Endothelial cell of umbilical vein (primary cell): ENCODE results near the gene ZNF354C. TPM values are rescaled to one million over a fixed set of nuclear protein-coding genes. Genes with fewer than 3 reads are reported as not detected.

ENCODE experiments used
- BruUV-seq: library from RNA; stranded (reverse); fragments of 400-500 nt; replicated peaks from 2 replicates; lab custom pipeline; 2021; lab: Mats Ljungman, UMichigan
- CTCF ChIA-PET: fragments of 300-600, 350-600 bp; sonication (Branson Sonifier 250); formaldehyde crosslinking; loops from one replicate; lab custom pipeline; 2021; ENCODE audit warnings: antibody characterized with exemption, inconsistent platforms; lab: Charles Lee
- POLR2A ChIA-PET: fragments of 300-600, 350-600 bp; sonication (Branson Sonifier 250); formaldehyde crosslinking; loops from one replicate; lab custom pipeline; 2021; ENCODE audit warnings: antibody characterized with exemption, inconsistent platforms; lab: Charles Lee
- DNase-seq: peaks from one replicate; pipeline ENCODE4 v3.0.0-alpha.2; 2011; ENCODE audit warnings: low read depth, low spot score
- FAIRE-seq: peaks from 2 replicates; lab custom pipeline; 2011; peaks lifted over from hg19 to GRCh38; lab: Jason Lieb, UNC
- H2AFZ ChIP-seq: 2 replicates; pipeline ENCODE4 v1.6.0; 2012; ENCODE audit warnings: low read depth, low read length, control low read depth, inconsistent platforms
- H3K27ac ChIP-seq: 2 replicates; pipeline ENCODE4 v1.5.1; 2011; ENCODE audit warnings: low read depth, mild to moderate bottlenecking, control low read depth, low read length, moderate library complexity; ENCODE audit not compliant: insufficient read depth
- H3K27me3 ChIP-seq, 2 experiments: 2 replicates each; pipeline versions ENCODE4 v1.6.0 to v1.6.1; 2011; ENCODE audit warnings: low read length in 2 of 2, mixed read lengths in 1 of 2; ENCODE audit not compliant: control insufficient read depth in 2 of 2, insufficient read depth in 2 of 2
- H3K36me3 ChIP-seq, 2 experiments: 2 replicates in 1 of 2; 3 replicates in 1 of 2; pipeline ENCODE4 v1.5.1; 2011; ENCODE audit warnings: low read length in 2 of 2, mild to moderate bottlenecking in 1 of 2, moderate library complexity in 1 of 2; ENCODE audit not compliant: control insufficient read depth in 2 of 2, insufficient read depth in 2 of 2; ENCODE audit errors: extremely low read depth in 1 of 2
- H3K4me1 ChIP-seq: 3 replicates; pipeline ENCODE4 v1.5.1; 2011; ENCODE audit warnings: mild to moderate bottlenecking, low read length; ENCODE audit not compliant: control insufficient read depth, insufficient read depth; ENCODE audit errors: extremely low read depth
- H3K4me2 ChIP-seq: 2 replicates; pipeline ENCODE4 v1.6.1; 2011; ENCODE audit warnings: low read length, control low read depth, mixed read lengths; ENCODE audit not compliant: insufficient read depth
- H3K4me3 ChIP-seq, 3 experiments: fragments of 200-600 bp in 1 of 3; sonication (generic), shearing (Covaris generic) in 1 of 3; replicated peaks in 1 of 3; 2 replicates each; pipeline ENCODE4 v1.5.1; 2011 to 2016; ENCODE audit warnings: control low read depth in 3 of 3, low read length in 3 of 3, mild to moderate bottlenecking in 2 of 3, inconsistent platforms in 1 of 3, low read depth in 1 of 3, moderate library complexity in 1 of 3; ENCODE audit not compliant: insufficient read depth in 1 of 3
- H3K79me2 ChIP-seq: 2 replicates; pipeline ENCODE4 v1.6.0; 2012; ENCODE audit warnings: low read length, inconsistent platforms; ENCODE audit not compliant: control insufficient read depth, insufficient read depth
- H3K9ac ChIP-seq: replicated peaks from 2 replicates; pipeline ENCODE3; 2011; ENCODE audit warnings: low read length, control low read depth; ENCODE audit not compliant: insufficient read depth; ENCODE audit errors: extremely low read depth
- H3K9me1 ChIP-seq: replicated peaks from 3 replicates; pipeline ENCODE4 v1.6.0; 2011; ENCODE audit warnings: mild to moderate bottlenecking, low read length; ENCODE audit not compliant: control insufficient read depth, insufficient read depth; ENCODE audit errors: extremely low read depth
- H3K9me3 ChIP-seq: replicated peaks from 2 replicates; pipeline ENCODE4 v1.5.1; 2012; ENCODE audit warnings: low read length, inconsistent platforms; ENCODE audit not compliant: control insufficient read depth, insufficient read depth
- H4K20me1 ChIP-seq: replicated peaks from 2 replicates; pipeline ENCODE3; 2011; ENCODE audit warnings: mild to moderate bottlenecking, low read length; ENCODE audit not compliant: control insufficient read depth, insufficient read depth; ENCODE audit errors: extremely low read depth
- EZH2 ChIP-seq: IDR thresholded peaks from 2 replicates; pipeline ENCODE4 v1.6.1; 2012; ENCODE audit warnings: borderline replicate concordance, low read depth, mild to moderate bottlenecking, moderate library complexity, low read length, inconsistent platforms; ENCODE audit not compliant: severe bottlenecking
- FOS ChIP-seq: IDR thresholded peaks from 2 replicates; pipeline ENCODE4 v1.6.1; 2011; ENCODE audit warnings: mild to moderate bottlenecking, low read length, moderate library complexity, borderline replicate concordance; ENCODE audit not compliant: insufficient read depth
- GATA2 ChIP-seq: IDR thresholded peaks from 2 replicates; pipeline ENCODE4 v1.7.0; 2011; ENCODE audit warnings: low read depth, mild to moderate bottlenecking, moderate library complexity, mixed read lengths, low read length; ENCODE audit not compliant: insufficient read length, insufficient read depth
- JUN ChIP-seq: IDR thresholded peaks from 2 replicates; pipeline ENCODE4 v1.6.1; 2011; ENCODE audit warnings: borderline replicate concordance, low read depth; ENCODE audit not compliant: insufficient read length, insufficient read depth
- MYC ChIP-seq: IDR thresholded peaks from one replicate; pipeline ENCODE4 v1.6.1; 2011; ENCODE audit warnings: mild to moderate bottlenecking, low read depth, low read length
- POLR2A ChIP-seq: IDR thresholded peaks from 2 replicates; pipeline ENCODE4 v1.6.1; 2012; ENCODE audit warnings: low read depth, mild to moderate bottlenecking, control low read depth, low read length
- POLR2AphosphoS5 ChIP-seq: IDR thresholded peaks from 2 replicates; pipeline ENCODE4 v1.6.1; 2012; ENCODE audit warnings: low read depth, mild to moderate bottlenecking, control low read depth, low read length, moderate library complexity; ENCODE audit not compliant: insufficient read depth
- dilution Hi-C: fragments of 300-500 bp; cut with MboI; formaldehyde crosslinking; loops from one replicate; pipeline ENCODE4 v1.15.0; 2019; ENCODE audit warnings: low sequenced_read_pairs; ENCODE audit not compliant: extremely low pct_ligation_motif_present
- intact Hi-C: fragments of 100-400 bp; cut with micrococcal nuclease; formaldehyde crosslinking; loops from one replicate; pipeline ENCODE4 v1.10.0; 2022
- polyA plus RNA-seq, 4 experiments: library from polyadenylated mRNA; depleted of rRNA in 3 of 4; stranded (reverse) in 3 of 4; unstranded in 1 of 4; fragments of >200 nt; gene quantifications; 2 replicates each; pipeline versions ENCODE4 v1.2.1 to v1.2.3, GENCODE V29; 2011 to 2012; ENCODE audit warnings: missing spikeins in 1 of 4
- total RNA-seq: library from RNA; stranded (reverse); gene quantifications from 2 replicates; pipeline ENCODE4 v1.2.3, GENCODE V29; 2021
- TF ChIP-seq, protein P1 (sequence below), 2 donors: IDR thresholded peaks; 1 replicate in 1 of 2; 2 replicates in 1 of 2; pipeline ENCODE4 v1.5.1; 2011; ENCODE audit warnings: low read length in 2 of 2, mild to moderate bottlenecking in 2 of 2, moderate library complexity in 2 of 2, control low read depth in 1 of 2, inconsistent platforms in 1 of 2, low read depth in 1 of 2; ENCODE audit not compliant: insufficient read depth in 1 of 2; ENCODE audit errors: extremely low read depth in 1 of 2
- TF ChIP-seq, protein P2 (sequence below): IDR thresholded peaks from 2 replicates; pipeline ENCODE4 v1.6.1; 2011; ENCODE audit not compliant: insufficient read depth, insufficient read length

ZNF354C gene
- total and polyA plus RNA-seq, 2 donors (not counting 3 experiments of a cell fraction or from before 2014, with no cell fraction given): 1.5 to 4.7 TPM

DNA sequence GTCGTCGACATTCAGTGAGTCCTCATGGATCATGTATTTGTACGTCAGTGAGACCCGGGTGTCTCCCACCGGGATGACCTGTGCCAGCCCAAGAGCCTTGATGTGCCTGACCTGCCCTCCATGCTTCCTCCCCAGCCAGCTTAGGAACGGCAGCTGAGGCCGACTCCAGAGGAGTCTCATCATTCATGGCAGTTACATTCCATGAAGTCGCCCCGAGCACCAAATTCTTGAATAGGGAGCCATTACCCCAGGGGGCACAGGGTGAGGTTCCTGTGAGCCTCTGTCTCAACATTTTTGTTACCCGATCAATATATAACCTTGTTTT lies 67.8 kb downstream of the ZNF354C start:
- H3K27ac ChIP-seq: no peak overlapping the region
- TF ChIP-seq MYC (no peak), POLR2A (no peak), EZH2 (no peak), POLR2AphosphoS5 (no peak), FOS (no peak)
- TF ChIP-seq, protein P1, sequence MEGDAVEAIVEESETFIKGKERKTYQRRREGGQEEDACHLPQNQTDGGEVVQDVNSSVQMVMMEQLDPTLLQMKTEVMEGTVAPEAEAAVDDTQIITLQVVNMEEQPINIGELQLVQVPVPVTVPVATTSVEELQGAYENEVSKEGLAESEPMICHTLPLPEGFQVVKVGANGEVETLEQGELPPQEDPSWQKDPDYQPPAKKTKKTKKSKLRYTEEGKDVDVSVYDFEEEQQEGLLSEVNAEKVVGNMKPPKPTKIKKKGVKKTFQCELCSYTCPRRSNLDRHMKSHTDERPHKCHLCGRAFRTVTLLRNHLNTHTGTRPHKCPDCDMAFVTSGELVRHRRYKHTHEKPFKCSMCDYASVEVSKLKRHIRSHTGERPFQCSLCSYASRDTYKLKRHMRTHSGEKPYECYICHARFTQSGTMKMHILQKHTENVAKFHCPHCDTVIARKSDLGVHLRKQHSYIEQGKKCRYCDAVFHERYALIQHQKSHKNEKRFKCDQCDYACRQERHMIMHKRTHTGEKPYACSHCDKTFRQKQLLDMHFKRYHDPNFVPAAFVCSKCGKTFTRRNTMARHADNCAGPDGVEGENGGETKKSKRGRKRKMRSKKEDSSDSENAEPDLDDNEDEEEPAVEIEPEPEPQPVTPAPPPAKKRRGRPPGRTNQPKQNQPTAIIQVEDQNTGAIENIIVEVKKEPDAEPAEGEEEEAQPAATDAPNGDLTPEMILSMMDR (IDR thresholded peaks at IDR 0.05; ENCODE audit: extremely low read depth in 1 of 2, insufficient read depth in 1 of 2, low read depth in 1 of 2, low read length in 2 of 2): no peak
- ChIA-PET POLR2A (no interaction called here), CTCF (no interaction called here)
- DNase-seq: no peak
- H3K79me2 ChIP-seq: no peaks in the 10 kb centered on the region
- H3K9me1 ChIP-seq: no peaks in the 10 kb centered on the region
- H4K20me1 ChIP-seq: no peaks in the 10 kb centered on the region
- H3K4me3 ChIP-seq: no peak overlapping the region
- no peaks in the 10 kb centered on the region for H3K36me3 ChIP-seq
- intact Hi-C loops: no loop called here
- no peaks in the 10 kb centered on the region for H3K27me3 ChIP-seq
- no peaks in the 10 kb centered on the region for H3K4me1 ChIP-seq
- H3K4me2 ChIP-seq: no peak overlapping the region
- no TSS peak for BruUV-seq
- dilution Hi-C loops: no loop called here
- no peak for FAIRE-seq
- H2AFZ ChIP-seq: no peak overlapping the region
- peaks cover 2% of the 10 kb centered on the region for H3K9me3 ChIP-seq
- no peak overlapping the region for H3K9ac ChIP-seq

DNA sequence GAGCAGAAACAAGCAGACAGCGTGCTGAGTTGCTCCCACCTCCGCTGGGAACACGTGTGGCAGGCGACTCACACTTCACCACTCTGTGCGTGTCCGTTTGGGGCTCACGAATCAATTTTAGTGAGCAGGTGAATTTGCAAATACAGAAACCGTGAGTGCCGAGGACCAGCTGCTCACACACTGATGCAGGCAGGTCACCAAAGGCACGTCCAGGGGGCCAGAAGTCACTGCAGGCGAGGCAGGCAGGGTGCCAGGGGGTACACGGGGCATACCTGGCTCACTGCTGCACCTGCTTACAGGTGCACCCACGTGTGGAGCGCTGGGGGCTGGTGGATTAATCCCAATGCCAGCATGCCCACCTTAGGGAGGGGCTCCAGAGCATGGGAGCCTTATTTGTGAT lies 68.8 kb downstream of the ZNF354C start:
- no peak overlapping the region for H2AFZ ChIP-seq
- peaks cover 2% of the 10 kb centered on the region for H3K9me3 ChIP-seq
- DNase-seq: no peak
- ChIA-PET CTCF (no interaction called here), POLR2A (no interaction called here)
- no peak overlapping the region for H3K4me3 ChIP-seq
- TF ChIP-seq MYC (no peak), POLR2AphosphoS5 (no peak), EZH2 (no peak), FOS (no peak), GATA2 (no peak), JUN (no peak), POLR2A (no peak)
- TF ChIP-seq, protein P1 (IDR thresholded peaks at IDR 0.05; ENCODE audit: extremely low read depth in 1 of 2, insufficient read depth in 1 of 2, low read depth in 1 of 2, low read length in 2 of 2): no peak
- TF ChIP-seq, protein P2, sequence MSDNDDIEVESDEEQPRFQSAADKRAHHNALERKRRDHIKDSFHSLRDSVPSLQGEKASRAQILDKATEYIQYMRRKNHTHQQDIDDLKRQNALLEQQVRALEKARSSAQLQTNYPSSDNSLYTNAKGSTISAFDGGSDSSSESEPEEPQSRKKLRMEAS: no peak
- no peaks in the 10 kb centered on the region for H3K4me1 ChIP-seq
- H3K4me2 ChIP-seq: no peak overlapping the region
- no peak for FAIRE-seq
- dilution Hi-C loops: no loop called here
- H3K9me1 ChIP-seq: no peaks in the 10 kb centered on the region
- H3K79me2 ChIP-seq: no peaks in the 10 kb centered on the region
- no peak overlapping the region for H3K9ac ChIP-seq
- H3K27ac ChIP-seq: no peak overlapping the region
- intact Hi-C loops: no loop called here
- H4K20me1 ChIP-seq: no peaks in the 10 kb centered on the region
- no peaks in the 10 kb centered on the region for H3K27me3 ChIP-seq
- H3K36me3 ChIP-seq: no peaks in the 10 kb centered on the region
- no TSS peak for BruUV-seq
